CD1c-positive myeloid dendritic cell (primary cell): Measurements from ENCODE around the gene PRKX.
"Not testable (repeated sequence)": the region's sequence is repeated elsewhere in the genome, so short reads cannot be mapped to it uniquely, and the experiment has no call there.

Experiments used
- DNase-seq: peaks from one replicate; pipeline ENCODE4 v3.0.0-alpha.2; 2016; ENCODE audit errors: extremely low spot score

Gene PRKX

GRCh38 chrX:3577551-3577950 lies 135.9 kb downstream of the PRKX start:
- DNase-seq = no peak

GRCh38 chrX:3576886-3577501 lies 136.5 kb downstream of the PRKX start:
- DNase-seq = no peak

- DNase-seq = no peak
Observed at GRCh38 chrX:3567686-3568085, 145.8 kb downstream of the PRKX start.

- DNase-seq = no peak
Observed at GRCh38 chrX:3563451-3563850, 150.0 kb downstream of the PRKX start.

GRCh38 chrX:3560010-3560409 lies 153.4 kb downstream of the PRKX start:
- DNase-seq = not testable (repeated sequence)
